GM06990 (cell line): Measurements from ENCODE around the gene RDH12.
"Not testable (repeated sequence)": the region's sequence is repeated elsewhere in the genome, so short reads cannot be mapped to it uniquely, and the experiment has no call there.

ENCODE experiments used
- DNase-seq: peaks from one replicate; pipeline ENCODE4 v3.0.0-alpha.2; 2011; ENCODE audit not compliant: insufficient read length; ENCODE audit errors: extremely low read depth
- H3K27me3 ChIP-seq: replicated peaks from 2 replicates; pipeline ENCODE4 v1.6.0; 2011; ENCODE audit warnings: low read length; ENCODE audit not compliant: control insufficient read depth, insufficient read depth
- H3K36me3 ChIP-seq: 2 replicates; pipeline ENCODE4 v1.5.1; 2011; ENCODE audit warnings: low read length; ENCODE audit not compliant: control insufficient read depth, insufficient read depth
- H3K4me3 ChIP-seq: replicated peaks from 2 replicates; pipeline ENCODE4 v1.5.1; 2011; ENCODE audit warnings: low read depth, mild to moderate bottlenecking, control low read depth, low read length
- TF ChIP-seq, protein P1 (sequence below): IDR thresholded peaks from 2 replicates; pipeline ENCODE4 v1.5.1; 2011; ENCODE audit warnings: low read length, control low read depth, mild to moderate bottlenecking, inconsistent platforms; ENCODE audit not compliant: insufficient read depth, poor library complexity, severe bottlenecking

The RDH12 gene

GRCh38 chr14:67705211-67705610 is 3.5 kb downstream of the RDH12 start:
- Histone ChIP-seq H3K4me3 (no peak overlapping the region), H3K36me3 (no peaks in the 10 kb centered on the region), H3K27me3 (no peaks in the 10 kb centered on the region)
- DNase-seq = no peak
- TF ChIP-seq, protein P1, sequence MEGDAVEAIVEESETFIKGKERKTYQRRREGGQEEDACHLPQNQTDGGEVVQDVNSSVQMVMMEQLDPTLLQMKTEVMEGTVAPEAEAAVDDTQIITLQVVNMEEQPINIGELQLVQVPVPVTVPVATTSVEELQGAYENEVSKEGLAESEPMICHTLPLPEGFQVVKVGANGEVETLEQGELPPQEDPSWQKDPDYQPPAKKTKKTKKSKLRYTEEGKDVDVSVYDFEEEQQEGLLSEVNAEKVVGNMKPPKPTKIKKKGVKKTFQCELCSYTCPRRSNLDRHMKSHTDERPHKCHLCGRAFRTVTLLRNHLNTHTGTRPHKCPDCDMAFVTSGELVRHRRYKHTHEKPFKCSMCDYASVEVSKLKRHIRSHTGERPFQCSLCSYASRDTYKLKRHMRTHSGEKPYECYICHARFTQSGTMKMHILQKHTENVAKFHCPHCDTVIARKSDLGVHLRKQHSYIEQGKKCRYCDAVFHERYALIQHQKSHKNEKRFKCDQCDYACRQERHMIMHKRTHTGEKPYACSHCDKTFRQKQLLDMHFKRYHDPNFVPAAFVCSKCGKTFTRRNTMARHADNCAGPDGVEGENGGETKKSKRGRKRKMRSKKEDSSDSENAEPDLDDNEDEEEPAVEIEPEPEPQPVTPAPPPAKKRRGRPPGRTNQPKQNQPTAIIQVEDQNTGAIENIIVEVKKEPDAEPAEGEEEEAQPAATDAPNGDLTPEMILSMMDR = no peak

- H3K4me3 ChIP-seq, H3K36me3 ChIP-seq, H3K27me3 ChIP-seq, DNase-seq: not testable (repeated sequence)
Measured at GRCh38 chr14:67709346-67709745, 7.7 kb downstream of the RDH12 start.

DNA sequence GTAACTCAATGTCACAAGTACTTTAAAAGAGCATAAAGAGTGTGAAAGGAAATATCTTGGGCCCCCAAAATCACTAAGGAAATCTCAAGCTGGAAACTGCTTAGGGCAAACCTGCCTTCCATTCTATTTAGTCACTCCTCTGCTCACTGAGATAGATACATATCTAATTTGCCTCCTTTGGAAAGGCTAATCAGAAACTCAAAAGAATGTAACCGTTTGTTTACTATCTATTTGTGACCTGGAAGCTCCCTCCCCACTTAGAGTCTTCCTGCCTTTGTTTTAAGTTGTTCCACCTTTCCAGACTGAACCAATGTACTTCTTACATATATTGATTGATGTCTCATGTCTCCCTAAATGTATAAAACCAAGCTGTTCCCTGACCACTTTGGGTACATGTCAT is 8.1 kb downstream of the RDH12 start:
- H3K36me3 ChIP-seq, H3K27me3 ChIP-seq, H3K4me3 ChIP-seq, DNase-seq: not testable (repeated sequence)

DNA sequence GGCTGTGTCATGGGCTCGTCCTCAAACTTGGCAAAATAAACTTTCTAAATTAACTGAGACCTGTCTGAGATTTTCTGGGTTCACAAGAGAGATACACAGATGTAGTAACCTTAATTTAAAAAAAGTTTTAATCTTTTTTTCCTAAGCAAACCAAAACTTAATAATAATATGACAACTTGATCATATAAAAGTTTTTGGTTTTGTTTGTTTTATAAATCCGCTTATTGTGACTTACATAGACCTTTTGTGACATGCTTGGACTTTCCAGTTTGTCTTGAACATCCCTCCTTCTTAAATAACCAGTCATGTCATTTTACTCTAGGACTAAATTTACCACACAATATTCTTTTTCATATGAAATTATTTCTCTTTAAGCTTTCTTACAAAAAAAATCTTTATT is 8.5 kb downstream of the RDH12 start:
- TF ChIP-seq, protein P1 = no peak
- no peak for DNase-seq
- H3K4me3 ChIP-seq = no peak overlapping the region

DNA sequence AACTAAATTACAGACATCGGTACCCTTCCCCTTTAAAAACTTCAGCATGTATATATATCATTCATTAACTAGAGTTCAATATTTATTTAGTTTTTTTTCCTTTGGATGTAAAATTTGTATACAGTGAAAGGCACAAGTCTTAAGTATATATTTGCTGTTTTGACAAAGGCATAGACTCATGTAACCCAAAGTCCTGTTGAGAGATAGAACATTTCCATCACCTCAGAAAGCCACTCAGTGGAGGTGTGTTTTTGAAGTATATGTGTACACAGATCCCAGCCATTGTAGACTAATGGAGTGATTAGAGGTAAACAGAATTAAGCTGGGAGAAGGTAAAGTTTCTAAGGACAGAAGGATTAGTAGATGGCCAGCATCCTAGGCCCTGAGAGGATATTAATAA is 15.4 kb downstream of the RDH12 start:
- no peak for DNase-seq
- TF ChIP-seq, protein P1 = no peak
- Histone ChIP-seq H3K4me3 (no peak overlapping the region), H3K27me3 (no peaks in the 10 kb centered on the region; the same call in 1 of the 2 replicates), H3K36me3 (no peaks in the 10 kb centered on the region)

More for the DNA sequence above, 8.5 kb downstream of the RDH12 start:
- H3K27me3 ChIP-seq = no peaks in the 10 kb centered on the region
- no peaks in the 10 kb centered on the region for H3K36me3 ChIP-seq

DNA sequence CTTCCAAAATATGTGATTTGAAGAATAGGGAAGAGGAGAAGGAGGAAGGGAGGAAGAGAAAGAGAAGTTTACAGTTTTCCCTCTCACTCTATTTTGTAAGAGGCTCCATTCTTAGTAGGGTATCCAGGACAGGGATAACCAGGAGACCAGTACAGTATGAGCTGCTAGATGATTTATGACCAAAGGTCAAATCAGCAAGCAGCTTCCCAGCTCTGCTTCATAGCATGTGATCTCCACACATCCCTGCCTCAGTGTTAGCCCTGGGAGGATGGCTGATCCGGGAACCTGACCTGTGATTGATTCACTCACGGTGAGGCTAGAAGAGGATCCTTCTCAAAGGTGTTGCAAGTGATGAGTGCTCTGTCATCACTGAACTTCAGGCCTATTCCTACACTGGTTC is 16.6 kb downstream of the RDH12 start:
- TF ChIP-seq, protein P1 = no peak
- H3K27me3 ChIP-seq = no peaks in the 10 kb centered on the region; the same call in 1 of the 2 replicates
- DNase-seq = no peak

GRCh38 chr14:67719385-67719784 is 17.7 kb downstream of the RDH12 start:
- not testable (repeated sequence) for H3K36me3 ChIP-seq, H3K4me3 ChIP-seq, DNase-seq, H3K27me3 ChIP-seq

More for the DNA sequence above, 16.6 kb downstream of the RDH12 start:
- Histone ChIP-seq H3K36me3 (no peaks in the 10 kb centered on the region), H3K4me3 (no peak overlapping the region)
